Stomach (tissue), 4 donors: ENCODE data around the gene ADH5.

Experiments
- EP300 ChIP-seq: sonication (generic); formaldehyde crosslinking; IDR thresholded peaks from one replicate; pipeline ENCODE4 v1.6.1; 2017; ENCODE audit warnings: antibody characterized with exemption
- POLR2A ChIP-seq, 4 donors: fragments of 450-650 bp; IDR thresholded peaks; one replicate each; pipeline ENCODE4 v1.6.1; 2016; ENCODE audit warnings: antibody characterized with exemption in 4 of 4, control low read depth in 2 of 4, mild to moderate bottlenecking in 1 of 4, moderate library complexity in 1 of 4
- POLR2AphosphoS5 ChIP-seq, 3 donors: sonication (generic); formaldehyde crosslinking; IDR thresholded peaks; one replicate each; pipeline ENCODE4 v1.6.1; 2016; ENCODE audit warnings: antibody characterized with exemption in 3 of 3
- TF ChIP-seq, protein P1 (sequence below), 7 experiments: fragments of 450-650 bp in 4 of 7; fragments of 200-600 bp in 3 of 7; sonication (generic) in 3 of 7; IDR thresholded peaks; one replicate each; pipeline ENCODE4 v1.5.1; 2016 to 2019; ENCODE audit warnings: antibody characterized with exemption in 7 of 7, control low read depth in 2 of 7, mild to moderate bottlenecking in 1 of 7

DNA sequence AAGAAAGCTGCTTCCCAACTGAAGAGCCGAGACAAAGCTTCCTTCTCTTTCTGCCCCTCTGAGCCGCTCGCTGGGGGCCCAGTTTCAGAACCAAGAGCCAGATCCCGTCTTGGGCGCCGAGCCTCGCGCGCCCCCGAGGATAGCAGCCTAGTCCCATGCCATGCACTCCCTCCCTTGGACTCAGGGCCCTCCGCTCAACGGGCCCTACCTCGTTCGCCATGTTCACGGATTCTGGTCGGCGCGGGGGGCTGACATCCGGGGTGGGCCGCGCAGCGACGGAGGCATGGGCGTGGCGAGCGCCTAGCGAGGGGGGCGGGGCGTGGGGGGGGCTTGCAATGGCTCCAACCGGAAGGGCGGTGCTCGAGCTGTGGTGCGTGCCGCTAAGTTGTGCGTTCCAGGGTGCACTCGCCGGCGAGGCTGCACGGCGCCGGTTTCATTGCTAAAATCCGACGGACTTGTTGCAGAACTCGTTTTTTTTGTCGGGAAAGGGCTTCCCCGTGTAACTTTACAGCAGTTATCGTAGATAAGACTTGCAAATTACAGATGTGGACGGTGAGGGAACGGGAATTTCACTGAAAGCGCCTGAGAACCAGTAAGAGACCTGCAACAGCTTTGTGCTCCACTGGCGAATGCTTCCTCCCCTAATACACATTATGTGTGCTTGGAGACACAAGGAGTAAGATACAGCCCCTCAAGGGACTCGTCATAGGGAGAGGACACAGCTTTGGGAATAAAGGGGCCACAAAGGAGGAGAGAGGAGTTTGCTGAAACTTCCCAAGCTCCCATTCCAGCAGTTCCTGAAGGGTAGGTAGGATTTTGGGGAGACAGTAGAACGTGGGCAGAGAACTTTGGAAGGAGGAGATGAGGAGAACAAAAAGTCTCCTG lies at the start of gene ADH5:
- TF ChIP-seq, protein P1, sequence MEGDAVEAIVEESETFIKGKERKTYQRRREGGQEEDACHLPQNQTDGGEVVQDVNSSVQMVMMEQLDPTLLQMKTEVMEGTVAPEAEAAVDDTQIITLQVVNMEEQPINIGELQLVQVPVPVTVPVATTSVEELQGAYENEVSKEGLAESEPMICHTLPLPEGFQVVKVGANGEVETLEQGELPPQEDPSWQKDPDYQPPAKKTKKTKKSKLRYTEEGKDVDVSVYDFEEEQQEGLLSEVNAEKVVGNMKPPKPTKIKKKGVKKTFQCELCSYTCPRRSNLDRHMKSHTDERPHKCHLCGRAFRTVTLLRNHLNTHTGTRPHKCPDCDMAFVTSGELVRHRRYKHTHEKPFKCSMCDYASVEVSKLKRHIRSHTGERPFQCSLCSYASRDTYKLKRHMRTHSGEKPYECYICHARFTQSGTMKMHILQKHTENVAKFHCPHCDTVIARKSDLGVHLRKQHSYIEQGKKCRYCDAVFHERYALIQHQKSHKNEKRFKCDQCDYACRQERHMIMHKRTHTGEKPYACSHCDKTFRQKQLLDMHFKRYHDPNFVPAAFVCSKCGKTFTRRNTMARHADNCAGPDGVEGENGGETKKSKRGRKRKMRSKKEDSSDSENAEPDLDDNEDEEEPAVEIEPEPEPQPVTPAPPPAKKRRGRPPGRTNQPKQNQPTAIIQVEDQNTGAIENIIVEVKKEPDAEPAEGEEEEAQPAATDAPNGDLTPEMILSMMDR (IDR thresholded peaks at IDR 0.05): no peak
- TF ChIP-seq POLR2AphosphoS5 (IDR thresholded peaks at IDR 0.05): peak; percentile 85 to 95 (median 94)
- peak in 2 of 4 donors; percentile 12 to 59 for TF ChIP-seq POLR2A (IDR thresholded peaks at IDR 0.05)
- no peak for TF ChIP-seq EP300
